Fibroblast of lung (primary cell): Measurements from ENCODE around the gene ANP32E. TPM values are rescaled to one million over a fixed set of nuclear protein-coding genes. Genes with fewer than 3 reads are reported as not detected.

Experiments used
- DNase-seq, 2 donors: peaks; one replicate each; pipeline versions ENCODE4 v3.0.0 to v3.0.0-alpha.2; 2010; ENCODE audit warnings: low read depth in 2 of 2
- H2AFZ ChIP-seq: 2 replicates; pipeline ENCODE4 v1.5.1; 2012; ENCODE audit warnings: low read length, control low read depth, inconsistent platforms
- H3K27ac ChIP-seq: 2 replicates; pipeline ENCODE4 v1.5.1; 2011; ENCODE audit warnings: low read length, control low read depth; ENCODE audit not compliant: insufficient read depth
- H3K27me3 ChIP-seq: 2 replicates; pipeline ENCODE4 v1.5.1; 2011; ENCODE audit warnings: mild to moderate bottlenecking, low read length; ENCODE audit not compliant: control insufficient read depth, insufficient read depth
- H3K36me3 ChIP-seq: 2 replicates; pipeline ENCODE4 v1.5.1; 2011; ENCODE audit warnings: low read length; ENCODE audit not compliant: control insufficient read depth, insufficient read depth
- H3K4me1 ChIP-seq: 2 replicates; pipeline ENCODE4 v1.5.1; 2011; ENCODE audit warnings: low read length; ENCODE audit not compliant: control insufficient read depth, insufficient read depth; ENCODE audit errors: extremely low read depth
- H3K4me2 ChIP-seq: 2 replicates; pipeline ENCODE4 v1.5.1; 2011; ENCODE audit warnings: low read length, control low read depth; ENCODE audit not compliant: insufficient read depth; ENCODE audit errors: extremely low read depth
- H3K4me3 ChIP-seq, 4 experiments: fragments of 200-600 bp in 1 of 4; sonication (generic) in 1 of 4; replicated peaks in 1 of 4; 2 replicates each; pipeline ENCODE4 v1.5.1; 2011 to 2016; ENCODE audit warnings: low read length in 4 of 4, low read depth in 3 of 4, mild to moderate bottlenecking in 3 of 4, control low read depth in 2 of 4, inconsistent platforms in 1 of 4, mixed read lengths in 1 of 4; ENCODE audit not compliant: insufficient read depth in 1 of 4; ENCODE audit errors: control extremely low read depth in 1 of 4
- H3K79me2 ChIP-seq: 2 replicates; pipeline ENCODE4 v1.5.1; 2012; ENCODE audit warnings: mild to moderate bottlenecking, low read length, inconsistent platforms; ENCODE audit not compliant: control insufficient read depth, insufficient read depth
- H3K9ac ChIP-seq: 2 replicates; pipeline ENCODE4 v1.5.1; 2011; ENCODE audit warnings: mild to moderate bottlenecking, low read length, control low read depth; ENCODE audit not compliant: insufficient read depth
- H3K9me3 ChIP-seq: 2 replicates; pipeline ENCODE4 v1.5.1; 2012; ENCODE audit warnings: low read depth, low read length; ENCODE audit not compliant: control insufficient read depth, insufficient read depth
- H4K20me1 ChIP-seq: 2 replicates; pipeline ENCODE4 v1.5.1; 2011; ENCODE audit warnings: low read length; ENCODE audit not compliant: control insufficient read depth, insufficient read depth; ENCODE audit errors: extremely low read depth
- CTCF ChIP-seq, 2 donors: IDR thresholded peaks in 1 of 2; conservative IDR thresholded peaks in 1 of 2; 1 replicate in 1 of 2; 2 replicates in 1 of 2; pipeline ENCODE4 v1.5.1; 2011 to 2012; ENCODE audit warnings: low read length in 2 of 2, control low read depth in 1 of 2, inconsistent platforms in 1 of 2, low read depth in 1 of 2, mild to moderate bottlenecking in 1 of 2
- EZH2 ChIP-seq: IDR thresholded peaks from 2 replicates; pipeline ENCODE4 v1.5.1; 2012; ENCODE audit warnings: low read length, control low read depth, mild to moderate bottlenecking; ENCODE audit errors: missing control alignments
- polyA plus RNA-seq, 2 donors: library from polyadenylated mRNA; depleted of rRNA in 1 of 2; stranded (reverse) in 1 of 2; unstranded in 1 of 2; fragments of >200 nt; gene quantifications; 2 replicates each; pipeline ENCODE4 v1.2.1, GENCODE V29; 2011 to 2012; ENCODE audit warnings: missing spikeins in 1 of 2
- total RNA-seq: library from RNA; depleted of rRNA; stranded (reverse); fragments of >200 nt; gene quantifications from 2 replicates; pipeline ENCODE4 v1.2.1, GENCODE V29; 2014

Gene ANP32E
- total and polyA plus RNA-seq, 2 donors (not counting 1 experiment from before 2014, with no cell fraction given): 22.4 to 24.6 TPM

- no peaks in the 10 kb centered on the region for H3K27me3 ChIP-seq
- no peaks in the 10 kb centered on the region for H3K36me3 ChIP-seq
- peak within 1 kb of the TSS; percentile 93 for H3K27ac ChIP-seq
- DNase-seq: peak; percentile 99 to 100
- H4K20me1 ChIP-seq: no peaks in the 10 kb centered on the region
- H3K4me3 ChIP-seq: peak within 1 kb of the TSS; percentile 67 to 89 (median 76)
- peak within 1 kb of the TSS; percentile 98 for H3K4me2 ChIP-seq
- H3K79me2 ChIP-seq: no peaks in the 10 kb centered on the region
- peak within 1 kb of the TSS; percentile 76 for H3K9ac ChIP-seq
- TF ChIP-seq CTCF (conservative IDR thresholded peaks at IDR 0.05 in 1 of 2, IDR thresholded peaks at IDR 0.05 in 1 of 2; ENCODE audit: low read depth in 1 of 2, low read length in 2 of 2) (no peak), EZH2 (no peak)
- peaks cover 4% of the 10 kb centered on the region for H3K4me1 ChIP-seq
- no peaks in the 10 kb centered on the region for H3K9me3 ChIP-seq
- peak within 1 kb of the TSS; percentile 90 for H2AFZ ChIP-seq
These were observed 46.0 kb upstream of the ANP32E start, which contains the start of gene CIART for GRCh38 chr1:150281758-150282557. CIART (plus strand) TSS chr1:150282554; CDS start chr1:150283268, 714 bp downstream.

- no peak for TF ChIP-seq EZH2
- TF ChIP-seq CTCF (conservative IDR thresholded peaks at IDR 0.05 in 1 of 2, IDR thresholded peaks at IDR 0.05 in 1 of 2; ENCODE audit: low read depth in 1 of 2, low read length in 2 of 2): peak; percentile 69 to 73
- Histone ChIP-seq H3K9me3 (no peaks in the 10 kb centered on the region), H3K4me1 (peaks cover 4% of the 10 kb centered on the region), H3K4me3 (peak overlapping the region; percentile 27 to 89 (median 72)), H3K27ac (peak overlapping the region; percentile 93), H2AFZ (peak overlapping the region; percentile 81), H4K20me1 (no peaks in the 10 kb centered on the region), H3K4me2 (peak overlapping the region; percentile 98), H3K27me3 (no peaks in the 10 kb centered on the region), H3K36me3 (peaks cover 2% of the 10 kb centered on the region), H3K79me2 (no peaks in the 10 kb centered on the region), H3K9ac (peak overlapping the region; percentile 76)
- DNase-seq: peak; percentile 62 to 79
These were observed 45.4 kb upstream of the ANP32E start for GRCh38 chr1:150281221-150281757.

- peaks cover 2% of the 10 kb centered on the region for H3K36me3 ChIP-seq
- no peak overlapping the region for H3K4me3 ChIP-seq
- H3K9ac ChIP-seq: no peak overlapping the region
- H3K27me3 ChIP-seq: no peaks in the 10 kb centered on the region
- no peaks in the 10 kb centered on the region for H3K79me2 ChIP-seq
- peaks cover 4% of the 10 kb centered on the region for H3K4me1 ChIP-seq
- H3K27ac ChIP-seq: no peak overlapping the region
- H2AFZ ChIP-seq: no peak overlapping the region
- DNase-seq: no peak
- no peaks in the 10 kb centered on the region for H4K20me1 ChIP-seq
- TF ChIP-seq CTCF (conservative IDR thresholded peaks at IDR 0.05 in 1 of 2, IDR thresholded peaks at IDR 0.05 in 1 of 2; ENCODE audit: low read depth in 1 of 2, low read length in 2 of 2) (no peak), EZH2 (no peak)
- no peaks in the 10 kb centered on the region for H3K9me3 ChIP-seq
- no peak overlapping the region for H3K4me2 ChIP-seq
These were observed 44.3 kb upstream of the ANP32E start for GRCh38 chr1:150280138-150280707.
